Transverse colon (tissue), 4 donors: ENCODE data around the gene C10orf67.

Experiments used
- EP300 ChIP-seq: sonication (generic); formaldehyde crosslinking; IDR thresholded peaks from one replicate; pipeline ENCODE4 v1.6.1; 2017; ENCODE audit warnings: antibody characterized with exemption, low read depth
- POLR2A ChIP-seq: fragments of 450-650 bp; IDR thresholded peaks from one replicate; pipeline ENCODE4 v1.6.1; 2016; ENCODE audit warnings: antibody characterized with exemption, mild to moderate bottlenecking, moderate library complexity
- POLR2AphosphoS5 ChIP-seq, 3 donors: sonication (generic); formaldehyde crosslinking; IDR thresholded peaks; one replicate each; pipeline ENCODE4 v1.6.1; 2016; ENCODE audit warnings: antibody characterized with exemption in 3 of 3
- TF ChIP-seq, protein P1 (sequence below), 5 experiments: fragments of 200-600 bp in 3 of 5; fragments of 450-650 bp in 2 of 5; sonication (generic) in 3 of 5; IDR thresholded peaks; 1 replicate in 2 of 5; 2 replicates in 3 of 5; pipeline ENCODE4 v1.5.1; 2016 to 2017; ENCODE audit warnings: antibody characterized with exemption in 5 of 5, inconsistent platforms in 3 of 5, mild to moderate bottlenecking in 2 of 5, moderate library complexity in 1 of 5

DNA sequence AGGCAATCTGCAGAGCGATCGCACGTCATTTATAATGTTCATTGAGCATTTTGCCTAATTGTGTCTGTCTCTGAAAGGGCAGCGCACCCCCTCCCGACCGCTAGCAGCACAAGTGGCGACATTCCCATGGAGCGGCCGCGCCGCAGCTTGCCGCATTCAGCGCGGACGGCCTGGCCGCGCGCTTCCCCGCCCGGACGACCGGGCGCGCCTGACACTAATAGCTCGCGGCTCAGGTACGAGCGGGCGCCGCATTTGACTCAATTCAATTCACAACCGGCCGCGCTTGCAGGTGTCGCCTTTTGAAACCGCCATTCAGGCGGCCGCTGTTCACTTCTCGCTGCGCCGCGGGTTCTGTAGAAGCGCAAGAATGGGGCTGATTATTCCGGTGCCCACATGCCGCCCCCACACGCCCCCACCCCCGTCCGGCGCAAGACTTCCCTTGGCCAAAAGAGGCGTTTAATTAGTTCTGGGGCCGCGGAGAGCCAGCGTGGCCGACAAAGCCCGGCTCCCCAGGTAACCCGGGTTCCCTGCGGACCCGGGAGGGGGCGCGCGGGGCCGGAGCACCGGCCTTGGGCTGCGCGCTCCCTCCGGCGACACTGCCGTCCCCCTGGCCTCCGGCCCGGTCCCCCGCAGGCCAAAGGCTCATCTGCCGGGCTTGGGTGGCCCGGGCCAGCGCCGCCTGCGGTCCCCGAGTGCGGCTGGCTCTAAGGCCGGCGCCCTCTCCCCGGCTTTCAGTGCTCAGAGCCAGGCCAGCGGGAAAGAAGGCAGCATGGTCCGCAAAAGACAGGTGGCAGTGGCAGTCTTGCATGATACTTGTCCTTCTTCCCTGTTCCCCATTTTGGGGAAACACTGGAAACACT, 171.2 kb downstream of the C10orf67 start:
- TF ChIP-seq, protein P1, sequence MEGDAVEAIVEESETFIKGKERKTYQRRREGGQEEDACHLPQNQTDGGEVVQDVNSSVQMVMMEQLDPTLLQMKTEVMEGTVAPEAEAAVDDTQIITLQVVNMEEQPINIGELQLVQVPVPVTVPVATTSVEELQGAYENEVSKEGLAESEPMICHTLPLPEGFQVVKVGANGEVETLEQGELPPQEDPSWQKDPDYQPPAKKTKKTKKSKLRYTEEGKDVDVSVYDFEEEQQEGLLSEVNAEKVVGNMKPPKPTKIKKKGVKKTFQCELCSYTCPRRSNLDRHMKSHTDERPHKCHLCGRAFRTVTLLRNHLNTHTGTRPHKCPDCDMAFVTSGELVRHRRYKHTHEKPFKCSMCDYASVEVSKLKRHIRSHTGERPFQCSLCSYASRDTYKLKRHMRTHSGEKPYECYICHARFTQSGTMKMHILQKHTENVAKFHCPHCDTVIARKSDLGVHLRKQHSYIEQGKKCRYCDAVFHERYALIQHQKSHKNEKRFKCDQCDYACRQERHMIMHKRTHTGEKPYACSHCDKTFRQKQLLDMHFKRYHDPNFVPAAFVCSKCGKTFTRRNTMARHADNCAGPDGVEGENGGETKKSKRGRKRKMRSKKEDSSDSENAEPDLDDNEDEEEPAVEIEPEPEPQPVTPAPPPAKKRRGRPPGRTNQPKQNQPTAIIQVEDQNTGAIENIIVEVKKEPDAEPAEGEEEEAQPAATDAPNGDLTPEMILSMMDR (IDR thresholded peaks at IDR 0.05) = no peak
- TF ChIP-seq EP300 (no peak), POLR2AphosphoS5 (IDR thresholded peaks at IDR 0.05) (no peak), POLR2A (no peak)
